ENCODE measurements around the gene CHML. TPM values are rescaled to one million over a fixed set of nuclear protein-coding genes. Genes with fewer than 3 reads are reported as not detected.
"Not testable (repeated sequence)": the region's sequence is repeated elsewhere in the genome, so short reads cannot be mapped to it uniquely, and the experiment has no call there.

The CHML gene
- total RNA-seq, 3 donors from 2014 or later: 6.4 to 7.5 (median 7.2) TPM

GRCh38 chr1:241674805-241675384 is 34.7 kb upstream of the CHML start:
- no peaks in the 10 kb centered on the region for H3K36me3 ChIP-seq
- intact Hi-C loops (cut with DNase I; ENCODE audit: low total_unique reads): no loop called here
- TF ChIP-seq POLR2AphosphoS5 (IDR thresholded peaks at IDR 0.05) (no peak), POLR2A (IDR thresholded peaks at IDR 0.05) (no peak), CTCF (IDR thresholded peaks at IDR 0.05) (no peak)
- no peak for DNase-seq (ENCODE audit: low spot score in 2 of 2)
- H3K4me3 ChIP-seq: no peak overlapping the region
- H3K4me1 ChIP-seq: no peaks in the 10 kb centered on the region
- H3K9me3 ChIP-seq: no peaks in the 10 kb centered on the region
- no peak overlapping the region for H3K27ac ChIP-seq
- H3K27me3 ChIP-seq: no peaks in the 10 kb centered on the region

- DNase-seq (ENCODE audit: low spot score in 2 of 2): no peak
- no peaks in the 10 kb centered on the region for H3K27me3 ChIP-seq
- H3K4me1 ChIP-seq: no peaks in the 10 kb centered on the region
- H3K4me3 ChIP-seq: no peak overlapping the region
- no peaks in the 10 kb centered on the region for H3K36me3 ChIP-seq
- no peak overlapping the region for H3K27ac ChIP-seq
- no peaks in the 10 kb centered on the region for H3K9me3 ChIP-seq
- intact Hi-C loops (cut with DNase I; ENCODE audit: low total_unique reads): no loop called here
- TF ChIP-seq CTCF (IDR thresholded peaks at IDR 0.05) (no peak), POLR2AphosphoS5 (IDR thresholded peaks at IDR 0.05) (no peak), POLR2A (IDR thresholded peaks at IDR 0.05) (no peak)
Observed at GRCh38 chr1:241672301-241672700, 32.1 kb upstream of the CHML start.

- no peak for DNase-seq (ENCODE audit: low spot score in 2 of 2)
- Histone ChIP-seq H3K27ac (no peak overlapping the region), H3K9me3 (no peaks in the 10 kb centered on the region), H3K36me3 (no peaks in the 10 kb centered on the region), H3K4me1 (no peaks in the 10 kb centered on the region), H3K4me3 (no peak overlapping the region), H3K27me3 (no peaks in the 10 kb centered on the region)
- intact Hi-C loops (cut with DNase I; ENCODE audit: low total_unique reads): no loop called here
- TF ChIP-seq POLR2A (IDR thresholded peaks at IDR 0.05) (no peak), POLR2AphosphoS5 (IDR thresholded peaks at IDR 0.05) (no peak), CTCF (IDR thresholded peaks at IDR 0.05) (no peak)
Observed at GRCh38 chr1:241666419-241666818, 26.2 kb upstream of the CHML start.

- intact Hi-C loops (cut with DNase I; ENCODE audit: low total_unique reads): no loop called here
- TF ChIP-seq POLR2A (IDR thresholded peaks at IDR 0.05) (no peak), POLR2AphosphoS5 (IDR thresholded peaks at IDR 0.05) (no peak), CTCF (IDR thresholded peaks at IDR 0.05) (no peak)
- Histone ChIP-seq H3K4me3 (no peak overlapping the region), H3K27ac (no peak overlapping the region), H3K4me1 (no peaks in the 10 kb centered on the region), H3K36me3 (no peaks in the 10 kb centered on the region), H3K9me3 (no peaks in the 10 kb centered on the region), H3K27me3 (no peaks in the 10 kb centered on the region)
- DNase-seq (ENCODE audit: low spot score in 2 of 2): no peak
Observed at GRCh38 chr1:241660424-241660972, 20.3 kb upstream of the CHML start.

- intact Hi-C loops (cut with DNase I; ENCODE audit: low total_unique reads); H3K9me3 ChIP-seq; DNase-seq (ENCODE audit: low spot score in 2 of 2); H3K36me3 ChIP-seq; H3K27me3 ChIP-seq; H3K4me3 ChIP-seq; H3K27ac ChIP-seq; H3K4me1 ChIP-seq: not testable (repeated sequence)
Observed at GRCh38 chr1:241659016-241659415, 18.8 kb upstream of the CHML start.
